A549 (cell line): ENCODE measurements around the gene NAV3.

Experiments
- EP300 ChIP-seq, 2 experiments: fragments of >200 bp; sonication (Bioruptor Twin); formaldehyde crosslinking; IDR thresholded peaks; 2 replicates in 1 of 2; 3 replicates in 1 of 2; pipeline ENCODE4 v1.6.1; 2016 to 2017
- MAX ChIP-seq: IDR thresholded peaks from 2 replicates; pipeline ENCODE4 v1.6.1; 2012
- MAZ ChIP-seq: fragments of 150-350 bp; IDR thresholded peaks from 2 replicates; pipeline ENCODE4 v1.6.1; 2014; ENCODE audit warnings: antibody characterized with exemption, low read depth, low read length, borderline replicate concordance
- NFE2L2 ChIP-seq: fragments of 150-350 bp; conservative IDR thresholded peaks from 2 replicates; pipeline ENCODE4 v1.6.1; 2014; ENCODE audit warnings: low read length
- TP53 ChIP-seq: fragments of 250-450 bp; sonication (Bioruptor Pico); IDR thresholded peaks from 2 replicates; pipeline ENCODE4 v1.5.0; 2021; ENCODE audit warnings: mild to moderate bottlenecking, moderate library complexity
- TF ChIP-seq, protein P1 (sequence below): fragments of >200 bp; sonication (Bioruptor Twin); formaldehyde crosslinking; IDR thresholded peaks from 3 replicates; pipeline ENCODE4 v1.5.1; 2016
- TF ChIP-seq, protein P2 (sequence below): fragments of >200 bp; sonication (Bioruptor Twin); formaldehyde crosslinking; IDR thresholded peaks from 3 replicates; pipeline ENCODE4 v1.6.1; 2016

DNA sequence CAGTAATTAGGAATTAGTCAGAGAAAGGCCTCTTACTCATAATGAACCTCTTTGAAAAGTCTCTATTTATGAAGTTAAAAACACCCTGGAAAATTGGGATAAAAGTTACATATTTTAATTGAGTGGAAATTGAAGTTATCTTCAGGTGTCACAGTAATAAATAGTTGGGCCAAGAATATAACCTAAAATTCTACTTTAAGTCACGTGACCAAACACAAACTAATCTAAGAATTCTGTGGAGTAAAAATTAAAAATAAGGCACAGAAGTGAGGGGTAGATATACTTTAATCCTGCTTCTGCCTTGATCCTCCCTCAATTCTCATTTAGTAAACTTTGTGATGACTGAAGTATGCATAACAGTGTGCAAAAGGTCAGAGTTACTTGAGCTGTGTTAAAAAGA lies 226.4 kb downstream of the NAV3 start:
- TF ChIP-seq EP300 (IDR thresholded peaks at IDR 0.05), result no peak
- TF ChIP-seq, protein P1, sequence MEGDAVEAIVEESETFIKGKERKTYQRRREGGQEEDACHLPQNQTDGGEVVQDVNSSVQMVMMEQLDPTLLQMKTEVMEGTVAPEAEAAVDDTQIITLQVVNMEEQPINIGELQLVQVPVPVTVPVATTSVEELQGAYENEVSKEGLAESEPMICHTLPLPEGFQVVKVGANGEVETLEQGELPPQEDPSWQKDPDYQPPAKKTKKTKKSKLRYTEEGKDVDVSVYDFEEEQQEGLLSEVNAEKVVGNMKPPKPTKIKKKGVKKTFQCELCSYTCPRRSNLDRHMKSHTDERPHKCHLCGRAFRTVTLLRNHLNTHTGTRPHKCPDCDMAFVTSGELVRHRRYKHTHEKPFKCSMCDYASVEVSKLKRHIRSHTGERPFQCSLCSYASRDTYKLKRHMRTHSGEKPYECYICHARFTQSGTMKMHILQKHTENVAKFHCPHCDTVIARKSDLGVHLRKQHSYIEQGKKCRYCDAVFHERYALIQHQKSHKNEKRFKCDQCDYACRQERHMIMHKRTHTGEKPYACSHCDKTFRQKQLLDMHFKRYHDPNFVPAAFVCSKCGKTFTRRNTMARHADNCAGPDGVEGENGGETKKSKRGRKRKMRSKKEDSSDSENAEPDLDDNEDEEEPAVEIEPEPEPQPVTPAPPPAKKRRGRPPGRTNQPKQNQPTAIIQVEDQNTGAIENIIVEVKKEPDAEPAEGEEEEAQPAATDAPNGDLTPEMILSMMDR, result no peak
- no peak for TF ChIP-seq MAZ
- no peak for TF ChIP-seq NFE2L2
- TF ChIP-seq, protein P2, sequence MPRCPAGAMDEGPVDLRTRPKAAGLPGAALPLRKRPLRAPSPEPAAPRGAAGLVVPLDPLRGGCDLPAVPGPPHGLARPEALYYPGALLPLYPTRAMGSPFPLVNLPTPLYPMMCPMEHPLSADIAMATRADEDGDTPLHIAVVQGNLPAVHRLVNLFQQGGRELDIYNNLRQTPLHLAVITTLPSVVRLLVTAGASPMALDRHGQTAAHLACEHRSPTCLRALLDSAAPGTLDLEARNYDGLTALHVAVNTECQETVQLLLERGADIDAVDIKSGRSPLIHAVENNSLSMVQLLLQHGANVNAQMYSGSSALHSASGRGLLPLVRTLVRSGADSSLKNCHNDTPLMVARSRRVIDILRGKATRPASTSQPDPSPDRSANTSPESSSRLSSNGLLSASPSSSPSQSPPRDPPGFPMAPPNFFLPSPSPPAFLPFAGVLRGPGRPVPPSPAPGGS, result no peak
- no peak for TF ChIP-seq MAX
- TF ChIP-seq TP53 (CRISPR knock-in tag), result no peak
